Upper lobe of left lung (tissue), 4 donors: ENCODE measurements around the gene PHF2.

Experiments used
- POLR2A ChIP-seq, 4 donors: fragments of 450-650 bp; IDR thresholded peaks; one replicate each; pipeline ENCODE4 v1.5.1; 2016 to 2017; ENCODE audit warnings: antibody characterized with exemption in 4 of 4, mild to moderate bottlenecking in 2 of 4
- POLR2AphosphoS5 ChIP-seq, 2 donors: sonication (generic); formaldehyde crosslinking; IDR thresholded peaks; one replicate each; pipeline ENCODE4 v1.5.1; 2017; ENCODE audit warnings: antibody characterized with exemption in 2 of 2
- TF ChIP-seq, protein P1 (sequence below), 6 experiments: fragments of 450-650 bp in 4 of 6; fragments of 200-600 bp in 2 of 6; sonication (generic) in 2 of 6; IDR thresholded peaks; one replicate each; pipeline ENCODE4 v1.5.1; 2016 to 2019; ENCODE audit warnings: antibody characterized with exemption in 6 of 6

DNA sequence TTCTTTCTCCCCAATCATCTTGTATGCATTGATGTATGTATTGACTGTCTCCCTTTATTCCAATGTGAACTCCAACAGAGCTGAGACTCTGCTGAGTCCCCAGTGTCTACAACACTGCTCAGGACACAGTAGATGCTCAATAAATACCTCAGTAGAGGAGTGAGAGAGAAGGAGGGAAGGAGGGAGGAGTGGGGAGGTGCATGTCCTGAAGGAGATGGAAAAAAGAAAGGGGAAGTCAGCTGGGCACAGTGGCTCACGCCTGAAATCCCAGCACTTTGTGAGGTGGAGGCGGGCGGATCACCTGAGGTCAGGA, 2.9 kb upstream of the PHF2 start:
- TF ChIP-seq POLR2A (IDR thresholded peaks at IDR 0.05) (no peak), POLR2AphosphoS5 (IDR thresholded peaks at IDR 0.05) (no peak)
- TF ChIP-seq, protein P1, sequence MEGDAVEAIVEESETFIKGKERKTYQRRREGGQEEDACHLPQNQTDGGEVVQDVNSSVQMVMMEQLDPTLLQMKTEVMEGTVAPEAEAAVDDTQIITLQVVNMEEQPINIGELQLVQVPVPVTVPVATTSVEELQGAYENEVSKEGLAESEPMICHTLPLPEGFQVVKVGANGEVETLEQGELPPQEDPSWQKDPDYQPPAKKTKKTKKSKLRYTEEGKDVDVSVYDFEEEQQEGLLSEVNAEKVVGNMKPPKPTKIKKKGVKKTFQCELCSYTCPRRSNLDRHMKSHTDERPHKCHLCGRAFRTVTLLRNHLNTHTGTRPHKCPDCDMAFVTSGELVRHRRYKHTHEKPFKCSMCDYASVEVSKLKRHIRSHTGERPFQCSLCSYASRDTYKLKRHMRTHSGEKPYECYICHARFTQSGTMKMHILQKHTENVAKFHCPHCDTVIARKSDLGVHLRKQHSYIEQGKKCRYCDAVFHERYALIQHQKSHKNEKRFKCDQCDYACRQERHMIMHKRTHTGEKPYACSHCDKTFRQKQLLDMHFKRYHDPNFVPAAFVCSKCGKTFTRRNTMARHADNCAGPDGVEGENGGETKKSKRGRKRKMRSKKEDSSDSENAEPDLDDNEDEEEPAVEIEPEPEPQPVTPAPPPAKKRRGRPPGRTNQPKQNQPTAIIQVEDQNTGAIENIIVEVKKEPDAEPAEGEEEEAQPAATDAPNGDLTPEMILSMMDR (IDR thresholded peaks at IDR 0.05) = no peak
